ENCODE data around the gene H2BK1.

Gene H2BK1

DNA sequence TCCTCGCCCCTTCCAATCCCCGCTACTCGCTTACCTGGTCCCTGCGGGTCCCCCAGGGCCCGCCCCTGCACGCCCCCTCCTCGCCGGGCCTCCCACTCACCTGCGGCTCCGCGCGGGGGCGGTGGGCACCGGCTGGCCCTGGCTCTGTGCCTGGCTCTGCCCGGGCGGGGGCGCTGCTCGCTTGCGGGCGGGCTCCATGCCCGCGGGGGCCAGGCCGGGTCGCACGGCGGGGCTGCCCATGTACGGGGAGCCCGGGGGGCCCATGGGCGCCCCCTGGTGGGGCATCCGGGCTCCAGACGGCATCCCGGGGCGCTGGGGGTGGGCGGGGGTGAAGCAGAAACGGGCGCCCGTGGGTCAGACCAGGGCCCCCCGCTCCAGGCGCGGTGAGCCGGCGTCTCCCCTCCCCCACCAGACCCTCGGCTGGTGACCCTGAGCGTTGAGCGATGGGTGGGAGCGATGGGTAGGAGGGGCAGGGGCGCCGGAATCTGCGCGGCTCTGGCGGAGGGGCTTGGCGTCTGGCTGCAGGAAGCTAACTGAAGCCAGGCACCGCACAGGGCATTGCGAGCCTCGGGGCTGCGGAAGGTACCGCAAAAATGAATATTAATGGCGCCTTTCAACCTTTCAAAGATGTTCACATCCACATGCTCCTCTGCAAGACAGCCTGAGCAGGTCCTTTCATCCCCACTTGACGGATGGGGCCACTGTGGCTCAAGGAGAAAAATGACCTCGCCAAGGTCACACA is 35.2 kb upstream of the H2BK1 start:
- H3K4me3 ChIP-seq (ENCODE audit: low read depth in 1 of 5, low read length in 5 of 5), result peak overlapping the region in 4 of 5 donors; percentile 17 to 38 (median 28)
- peaks cover 0 to 13% (median 10%) of the 10 kb centered on the region in 5 donors for H3K36me3 ChIP-seq (ENCODE audit: control insufficient read depth in 5 of 5, insufficient read depth in 5 of 5, low read length in 5 of 5)
- H3K9me3 ChIP-seq (ENCODE audit: control insufficient read depth in 5 of 5, low read length in 5 of 5), result no peaks in the 10 kb centered on the region
- peak overlapping the region in 1 of 5 donors; percentile 25 for H3K9ac ChIP-seq (ENCODE audit: low read length in 5 of 5)
- H3K27me3 ChIP-seq (ENCODE audit: control insufficient read depth in 5 of 5, insufficient read depth in 4 of 5, low read length in 5 of 5), result peaks cover 0 to 17% (median 11%) of the 10 kb centered on the region in 5 donors
- H3K27ac ChIP-seq (ENCODE audit: low read depth, low read length), result no peak overlapping the region
- H3K4me1 ChIP-seq (ENCODE audit: control insufficient read depth in 5 of 5, insufficient read depth in 5 of 5, low read length in 5 of 5), result peaks cover 3 to 71% (median 54%) of the 10 kb centered on the region in 5 donors

DNA sequence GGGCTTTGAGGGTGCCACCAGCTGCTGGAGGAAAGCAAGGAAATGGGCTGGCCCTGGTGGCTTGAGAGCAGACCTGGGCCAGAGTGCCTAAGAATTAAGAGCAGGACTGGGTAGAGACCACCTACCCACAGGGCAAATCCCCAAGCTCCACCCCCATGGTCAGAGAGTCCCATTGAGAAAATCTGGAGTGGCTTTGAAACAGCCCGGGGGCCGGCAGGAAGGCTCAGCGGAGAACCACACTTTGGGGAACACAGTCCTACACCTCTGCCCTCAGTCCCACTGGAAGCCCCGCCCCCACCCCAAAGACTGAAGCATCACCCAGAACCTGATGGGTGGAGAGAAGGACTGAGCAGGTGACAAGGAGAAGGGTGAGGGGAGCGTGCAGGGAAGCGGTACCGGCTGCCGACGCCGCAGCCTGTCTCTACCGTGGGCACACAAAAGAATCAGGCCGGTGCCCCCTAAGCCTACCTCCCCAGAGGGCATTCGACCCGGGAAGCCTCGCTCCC is 34.6 kb upstream of the H2BK1 start:
- H3K4me1 ChIP-seq (ENCODE audit: control insufficient read depth in 5 of 5, insufficient read depth in 5 of 5, low read length in 5 of 5), result peaks cover 3 to 65% (median 47%) of the 10 kb centered on the region in 5 donors
- H3K36me3 ChIP-seq (ENCODE audit: control insufficient read depth in 5 of 5, insufficient read depth in 5 of 5, low read length in 5 of 5), result peaks cover 0 to 14% (median 13%) of the 10 kb centered on the region in 5 donors
- peaks cover 0 to 17% (median 11%) of the 10 kb centered on the region in 5 donors for H3K27me3 ChIP-seq (ENCODE audit: control insufficient read depth in 5 of 5, insufficient read depth in 4 of 5, low read length in 5 of 5)
- H3K4me3 ChIP-seq (ENCODE audit: low read depth in 1 of 5, low read length in 5 of 5), result peak overlapping the region in 3 of 5 donors; percentile 26 to 38 (median 31)
- no peaks in the 10 kb centered on the region for H3K9me3 ChIP-seq (ENCODE audit: control insufficient read depth in 5 of 5, low read length in 5 of 5)
- peak overlapping the region in 1 of 5 donors; percentile 25 for H3K9ac ChIP-seq (ENCODE audit: low read length in 5 of 5)
- H3K27ac ChIP-seq (ENCODE audit: low read depth, low read length), result no peak overlapping the region

DNA sequence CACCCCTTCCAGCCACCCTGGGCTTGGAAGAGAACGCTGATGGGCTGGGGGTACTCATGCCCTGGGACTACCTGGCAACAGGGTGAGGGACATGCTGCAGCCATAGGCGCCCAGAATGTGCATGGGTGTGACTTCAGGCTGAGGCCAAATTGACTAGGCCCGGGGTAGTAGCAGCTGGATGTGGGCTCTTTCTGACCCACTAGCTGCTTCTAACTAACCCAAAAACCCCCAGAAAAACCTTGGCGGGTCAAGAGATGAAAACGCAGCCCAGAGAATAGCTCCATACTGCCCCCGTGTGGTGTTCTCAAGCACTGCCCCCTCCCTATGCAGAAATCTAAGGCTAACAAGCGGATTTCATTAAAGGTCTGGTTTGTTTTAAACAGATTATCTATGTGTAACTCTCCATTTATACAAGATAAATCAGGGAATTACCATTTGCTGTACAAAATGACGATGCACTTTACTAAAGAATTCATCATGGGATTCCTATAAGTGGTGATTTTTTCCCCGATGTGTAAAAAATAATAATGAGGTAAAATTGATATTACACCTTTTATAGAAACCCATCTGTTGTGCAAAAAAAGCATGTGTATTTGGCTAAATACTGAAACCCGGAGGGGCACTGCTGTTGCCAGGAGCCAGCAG is 34.0 kb upstream of the H2BK1 start:
- H3K27me3 ChIP-seq (ENCODE audit: control insufficient read depth in 5 of 5, insufficient read depth in 4 of 5, low read length in 5 of 5), result peaks cover 0 to 17% (median 11%) of the 10 kb centered on the region in 5 donors
- no peak overlapping the region for H3K4me3 ChIP-seq (ENCODE audit: low read depth in 1 of 5, low read length in 5 of 5)
- no peak overlapping the region for H3K27ac ChIP-seq (ENCODE audit: low read depth, low read length)

DNA sequence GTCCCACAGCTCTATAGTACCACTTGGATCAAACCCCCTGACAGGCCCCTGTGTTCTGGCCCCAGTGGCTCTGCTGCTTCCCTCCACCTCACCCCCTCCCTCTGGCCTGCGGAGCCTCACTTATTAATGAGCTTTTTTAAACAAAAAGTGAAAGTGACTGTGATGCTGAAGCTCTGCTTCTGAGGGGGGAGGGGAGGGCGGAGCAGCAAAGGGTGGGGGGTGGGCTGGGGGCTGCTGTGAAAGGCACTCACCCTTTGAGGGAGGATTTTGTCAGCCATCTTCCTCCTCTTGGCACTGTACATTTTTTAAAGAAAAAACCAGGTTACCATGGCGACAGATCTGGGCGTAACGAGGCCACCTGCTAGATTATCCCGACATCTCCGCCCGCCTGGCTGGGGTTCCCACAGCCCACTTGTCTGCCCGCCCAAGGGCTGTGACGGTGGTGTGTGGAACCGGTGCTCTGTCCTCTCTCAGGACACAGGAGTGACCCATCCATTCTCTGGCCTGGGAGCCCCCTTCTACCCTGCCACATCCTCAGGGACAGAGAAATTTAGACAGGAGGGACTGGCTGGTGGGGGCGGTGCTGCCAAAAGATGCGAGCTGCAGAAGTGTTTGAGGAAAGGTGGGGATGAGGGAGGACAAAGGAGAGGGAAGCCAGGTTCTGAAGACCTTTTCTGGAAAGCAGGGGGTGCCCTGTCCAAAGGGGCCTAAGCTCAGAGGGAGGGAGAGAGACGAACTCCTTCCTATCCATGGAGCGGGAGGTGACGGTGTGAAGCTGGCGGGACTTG is 33.3 kb upstream of the H2BK1 start:
- no peaks in the 10 kb centered on the region for H3K9me3 ChIP-seq (ENCODE audit: control insufficient read depth in 5 of 5, low read length in 5 of 5)
- H3K27me3 ChIP-seq (ENCODE audit: control insufficient read depth in 5 of 5, insufficient read depth in 4 of 5, low read length in 5 of 5), result peaks cover 0 to 17% (median 11%) of the 10 kb centered on the region in 5 donors
- H3K27ac ChIP-seq (ENCODE audit: low read depth, low read length), result no peak overlapping the region
- H3K9ac ChIP-seq (ENCODE audit: low read length in 5 of 5), result peak overlapping the region in 1 of 5 donors; percentile 23
- H3K4me1 ChIP-seq (ENCODE audit: control insufficient read depth in 5 of 5, insufficient read depth in 5 of 5, low read length in 5 of 5), result peaks cover 3 to 53% (median 39%) of the 10 kb centered on the region in 5 donors
- H3K4me3 ChIP-seq (ENCODE audit: low read depth in 1 of 5, low read length in 5 of 5), result no peak overlapping the region
- peaks cover 0 to 25% (median 22%) of the 10 kb centered on the region in 5 donors for H3K36me3 ChIP-seq (ENCODE audit: control insufficient read depth in 5 of 5, insufficient read depth in 5 of 5, low read length in 5 of 5)

More for the DNA sequence above, 34.0 kb upstream of the H2BK1 start:
- Histone ChIP-seq H3K9ac (ENCODE audit: low read length in 5 of 5) (no peak overlapping the region), H3K36me3 (ENCODE audit: control insufficient read depth in 5 of 5, insufficient read depth in 5 of 5, low read length in 5 of 5) (peaks cover 0 to 19% (median 17%) of the 10 kb centered on the region in 5 donors), H3K9me3 (ENCODE audit: control insufficient read depth in 5 of 5, low read length in 5 of 5) (no peaks in the 10 kb centered on the region), H3K4me1 (ENCODE audit: control insufficient read depth in 5 of 5, insufficient read depth in 5 of 5, low read length in 5 of 5) (peaks cover 3 to 59% (median 41%) of the 10 kb centered on the region in 5 donors)

DNA sequence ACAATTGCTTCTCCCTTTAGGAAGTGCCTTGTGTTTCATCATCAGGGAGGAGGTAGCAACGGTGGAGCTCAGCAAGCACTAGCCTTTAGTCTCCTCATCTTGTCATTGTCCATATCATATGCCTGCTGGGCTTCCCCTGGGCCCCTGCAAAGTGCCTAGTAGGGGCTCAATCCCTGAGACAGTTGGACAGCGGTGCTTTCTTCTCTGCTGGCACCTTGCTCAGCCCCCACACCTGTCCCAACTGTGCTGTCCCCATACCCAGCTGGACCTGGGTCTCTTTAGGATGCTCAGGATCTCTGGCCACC is 32.7 kb upstream of the H2BK1 start:
- H3K4me3 ChIP-seq (ENCODE audit: low read depth in 1 of 5, low read length in 5 of 5), result no peak overlapping the region
- peaks cover 3 to 50% (median 34%) of the 10 kb centered on the region in 5 donors for H3K4me1 ChIP-seq (ENCODE audit: control insufficient read depth in 5 of 5, insufficient read depth in 5 of 5, low read length in 5 of 5)
- H3K9ac ChIP-seq (ENCODE audit: low read length in 5 of 5), result peak overlapping the region in 1 of 5 donors; percentile 23
- H3K9me3 ChIP-seq (ENCODE audit: control insufficient read depth in 5 of 5, low read length in 5 of 5), result no peaks in the 10 kb centered on the region
- no peak overlapping the region for H3K27ac ChIP-seq (ENCODE audit: low read depth, low read length)
- H3K36me3 ChIP-seq (ENCODE audit: control insufficient read depth in 5 of 5, insufficient read depth in 5 of 5, low read length in 5 of 5), result peaks cover 0 to 29% (median 27%) of the 10 kb centered on the region in 5 donors
- H3K27me3 ChIP-seq (ENCODE audit: control insufficient read depth in 5 of 5, insufficient read depth in 4 of 5, low read length in 5 of 5), result peaks cover 0 to 17% (median 11%) of the 10 kb centered on the region in 5 donors

DNA sequence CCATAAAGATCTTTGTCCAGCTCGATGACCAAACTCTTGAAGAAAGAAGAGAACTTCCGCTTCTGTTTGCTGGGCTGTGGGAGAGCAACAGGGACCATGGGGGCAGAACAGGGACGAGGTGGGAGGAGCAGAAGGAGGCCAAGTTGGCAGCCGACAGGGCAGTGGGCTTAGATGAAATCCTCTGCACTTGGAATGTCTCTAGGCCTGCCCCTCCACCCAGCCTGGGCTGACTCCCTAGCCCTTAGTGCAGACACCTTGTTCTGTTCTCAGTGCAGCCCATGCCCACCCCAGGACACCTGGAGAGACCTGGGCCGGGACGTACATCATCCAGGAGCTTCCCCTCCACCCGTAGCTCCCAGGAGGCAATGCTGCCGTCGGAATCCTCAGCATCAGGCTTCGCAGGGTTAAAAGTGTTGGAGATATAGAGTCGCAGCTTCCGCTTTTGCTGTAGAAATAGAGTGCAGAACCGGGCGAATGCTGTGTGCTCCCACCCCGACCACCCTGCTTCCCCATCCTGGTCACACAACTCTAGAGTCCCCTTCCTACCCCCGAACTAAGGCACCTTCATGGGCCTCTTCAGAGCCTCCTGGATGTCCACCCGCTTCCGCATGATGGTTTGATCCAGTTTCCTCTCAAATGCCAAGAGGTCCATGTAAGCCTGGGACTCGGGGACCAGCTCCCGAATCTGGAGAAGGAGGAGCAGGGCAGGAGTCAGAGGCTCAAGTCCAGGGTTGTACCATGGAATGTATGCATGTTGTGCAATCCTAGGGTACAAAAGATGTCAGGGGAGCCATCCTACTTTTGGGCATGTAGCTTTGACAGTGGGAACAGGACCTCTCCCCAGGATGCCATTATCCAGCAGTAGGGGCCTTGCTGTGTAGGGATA is 32.1 kb upstream of the H2BK1 start:
- Histone ChIP-seq H3K9me3 (ENCODE audit: control insufficient read depth in 5 of 5, low read length in 5 of 5) (no peaks in the 10 kb centered on the region), H3K36me3 (ENCODE audit: control insufficient read depth in 5 of 5, insufficient read depth in 5 of 5, low read length in 5 of 5) (peaks cover 0 to 35% (median 33%) of the 10 kb centered on the region in 5 donors), H3K4me3 (ENCODE audit: low read depth in 1 of 5, low read length in 5 of 5) (no peak overlapping the region), H3K27me3 (ENCODE audit: control insufficient read depth in 5 of 5, insufficient read depth in 4 of 5, low read length in 5 of 5) (peaks cover 0 to 17% (median 11%) of the 10 kb centered on the region in 5 donors), H3K4me1 (ENCODE audit: control insufficient read depth in 5 of 5, insufficient read depth in 5 of 5, low read length in 5 of 5) (peaks cover 3 to 44% (median 29%) of the 10 kb centered on the region in 5 donors), H3K27ac (ENCODE audit: low read depth, low read length) (no peak overlapping the region), H3K9ac (ENCODE audit: low read length in 5 of 5) (peak overlapping the region in 1 of 5 donors; percentile 23)

DNA sequence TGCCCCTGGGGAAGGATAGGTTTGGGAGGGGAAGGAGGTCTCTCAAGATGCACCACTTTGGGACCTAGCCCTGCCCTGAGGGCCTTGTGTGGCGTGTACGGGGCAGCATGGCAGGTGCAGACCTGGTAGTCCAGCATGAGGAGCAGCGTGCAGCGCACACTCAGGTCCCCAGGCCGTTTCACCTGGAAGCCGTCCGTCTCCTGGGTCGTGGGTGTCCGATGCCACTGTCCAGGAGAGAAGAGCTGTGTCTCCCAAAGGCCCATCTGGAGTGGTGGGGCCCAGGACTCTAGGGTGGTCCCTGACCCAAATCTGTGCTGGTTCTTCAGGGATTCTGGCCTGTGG is 31.4 kb upstream of the H2BK1 start:
- H3K9ac ChIP-seq (ENCODE audit: low read length in 5 of 5), result peak overlapping the region in 1 of 5 donors; percentile 14
- peaks cover 0 to 17% (median 11%) of the 10 kb centered on the region in 5 donors for H3K27me3 ChIP-seq (ENCODE audit: control insufficient read depth in 5 of 5, insufficient read depth in 4 of 5, low read length in 5 of 5)
- H3K4me3 ChIP-seq (ENCODE audit: low read depth in 1 of 5, low read length in 5 of 5), result no peak overlapping the region
- peaks cover 0 to 37% (median 22%) of the 10 kb centered on the region in 5 donors for H3K4me1 ChIP-seq (ENCODE audit: control insufficient read depth in 5 of 5, insufficient read depth in 5 of 5, low read length in 5 of 5)
- no peak overlapping the region for H3K27ac ChIP-seq (ENCODE audit: low read depth, low read length)
- H3K9me3 ChIP-seq (ENCODE audit: control insufficient read depth in 5 of 5, low read length in 5 of 5), result no peaks in the 10 kb centered on the region
- peaks cover 3 to 42% (median 38%) of the 10 kb centered on the region in 5 donors for H3K36me3 ChIP-seq (ENCODE audit: control insufficient read depth in 5 of 5, insufficient read depth in 5 of 5, low read length in 5 of 5)

DNA sequence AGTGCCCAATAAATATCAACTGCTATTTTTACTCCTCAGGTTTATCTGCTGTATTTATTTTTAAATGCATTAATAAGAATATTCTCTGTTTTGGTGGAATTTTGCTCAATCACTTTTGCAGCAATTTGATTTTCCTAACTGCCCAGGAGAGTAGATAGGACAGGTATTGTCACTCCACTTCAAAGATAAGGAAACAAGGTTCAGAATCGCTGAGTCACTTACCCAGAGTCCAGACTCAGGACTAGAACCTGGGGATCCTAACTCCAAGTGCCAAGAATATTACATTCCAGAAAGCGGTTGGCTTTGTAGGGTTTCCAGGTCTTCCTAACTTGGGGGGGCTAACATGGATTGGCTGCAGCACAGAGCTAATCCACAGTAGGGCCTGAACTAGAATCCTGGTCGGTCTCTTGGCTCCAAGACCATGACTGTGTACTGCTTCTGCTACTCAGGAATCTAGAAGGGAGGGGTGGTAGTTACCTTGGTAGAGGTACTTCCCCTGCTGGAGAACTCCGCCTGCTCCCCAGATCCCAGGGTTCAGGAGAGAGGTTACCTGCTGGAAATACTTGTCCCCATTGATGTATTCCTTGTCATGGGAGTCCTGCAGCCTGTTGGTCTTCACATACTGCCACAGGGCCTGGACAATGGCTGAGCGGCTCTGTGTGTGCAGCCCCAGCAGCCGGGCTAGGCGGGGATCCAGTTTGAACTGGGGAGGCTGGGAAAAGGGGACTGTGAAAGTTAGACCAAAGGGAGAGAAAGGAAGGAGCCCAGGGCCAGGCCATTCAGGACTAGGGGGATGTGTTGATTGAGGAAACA is 30.9 kb upstream of the H2BK1 start:
- Histone ChIP-seq H3K36me3 (ENCODE audit: control insufficient read depth in 5 of 5, insufficient read depth in 5 of 5, low read length in 5 of 5) (peaks cover 4 to 47% (median 44%) of the 10 kb centered on the region in 5 donors), H3K27me3 (ENCODE audit: control insufficient read depth in 5 of 5, insufficient read depth in 4 of 5, low read length in 5 of 5) (peaks cover 0 to 13% (median 10%) of the 10 kb centered on the region in 5 donors), H3K4me3 (ENCODE audit: low read depth in 1 of 5, low read length in 5 of 5) (no peak overlapping the region), H3K27ac (ENCODE audit: low read depth, low read length) (no peak overlapping the region), H3K4me1 (ENCODE audit: control insufficient read depth in 5 of 5, insufficient read depth in 5 of 5, low read length in 5 of 5) (peaks cover 0 to 31% (median 19%) of the 10 kb centered on the region in 5 donors), H3K9ac (ENCODE audit: low read length in 5 of 5) (peak overlapping the region in 1 of 5 donors; percentile 14), H3K9me3 (ENCODE audit: control insufficient read depth in 5 of 5, low read length in 5 of 5) (no peaks in the 10 kb centered on the region)

Measured in subcutaneous abdominal adipose tissue (tissue), 5 donors.